Activated B cell treated with CpG ODN at 0.5 μM for 24 hours (primary cell): ENCODE data around the gene RELT. TPM values are rescaled to one million over a fixed set of nuclear protein-coding genes. Genes with fewer than 3 reads are reported as not detected.

Experiments used
- ATAC-seq: fragments of 200-7000 bp; cut with Tn5 transposase; one replicate; pipeline ENCODE4 v1.10.0; 2021; ENCODE audit warnings: low read depth, mild to moderate bottlenecking, moderate library complexity
- CTCF ChIA-PET: fragments of 350-600 bp; sonication (Branson Sonifier 250); formaldehyde crosslinking; loops from one replicate; lab custom pipeline; 2021; ENCODE audit warnings: antibody characterized with exemption; lab: Charles Lee
- POLR2A ChIA-PET: fragments of 350-600 bp; sonication (Branson Sonifier 250); formaldehyde crosslinking; loops from one replicate; lab custom pipeline; 2021; ENCODE audit warnings: antibody characterized with exemption; lab: Charles Lee
- DNase-seq: peaks from one replicate; pipeline ENCODE4 v3.0.0; 2022
- H3K27ac Mint-ChIP-seq: one replicate; pipeline ENCODE4 v1.8.0; 2020; ENCODE audit warnings: mixed read lengths
- H3K27me3 Mint-ChIP-seq: one replicate; pipeline ENCODE4 v1.8.0; 2021; ENCODE audit warnings: mixed read lengths
- H3K36me3 Mint-ChIP-seq: one replicate; pipeline ENCODE4 v1.8.0; 2021; ENCODE audit warnings: low read depth, mixed read lengths
- H3K4me1 Mint-ChIP-seq: one replicate; pipeline ENCODE4 v1.8.0; 2021; ENCODE audit warnings: mixed read lengths
- H3K4me3 Mint-ChIP-seq: one replicate; pipeline ENCODE4 v1.8.0; 2020; ENCODE audit warnings: mild to moderate bottlenecking, mixed read lengths
- H3K9me3 Mint-ChIP-seq: one replicate; pipeline ENCODE4 v1.8.0; 2020; ENCODE audit warnings: mixed read lengths
- CTCF ChIP-seq: fragments of 200-600 bp; IDR thresholded peaks from one replicate; pipeline ENCODE4 v1.8.0; 2022; ENCODE audit warnings: antibody characterized with exemption, mild to moderate bottlenecking
- intact Hi-C: fragments of 100-400 bp; cut with micrococcal nuclease; formaldehyde crosslinking; loops from one replicate; pipeline ENCODE4 v1.15.1; 2024
- total RNA-seq: library from RNA; stranded (reverse); gene quantifications from 2 replicates; pipeline ENCODE4 v1.2.3, GENCODE V29; 2022

The RELT gene
- total RNA-seq, 1 donor from 2014 or later: 90.1 TPM

- POLR2A ChIA-PET: no interaction called here
- no peaks in the 10 kb centered on the region for H3K27me3 Mint-ChIP-seq
- ATAC-seq (no peak), DNase-seq (no peak)
- no peak overlapping the region for H3K4me3 Mint-ChIP-seq
- H3K36me3 Mint-ChIP-seq: peaks cover 21% of the 10 kb centered on the region
- intact Hi-C loops: no loop called here
- H3K4me1 Mint-ChIP-seq: peaks cover 2% of the 10 kb centered on the region
- CTCF ChIA-PET: interaction anchor here (1.8 kb wide), 1 partner anchor 10 kb away, joined by 4 read pairs; no protein-coding TSS in a partner anchor
- no peak overlapping the region for H3K27ac Mint-ChIP-seq
- no peaks in the 10 kb centered on the region for H3K9me3 Mint-ChIP-seq
- TF ChIP-seq CTCF: no peak
Measured at GRCh38 chr11:73423506-73423905, 47.3 kb downstream of the RELT start.

- peaks cover 2% of the 10 kb centered on the region for H3K4me1 Mint-ChIP-seq
- ChIA-PET POLR2A (no interaction called here), CTCF (no interaction called here)
- ATAC-seq: no peak
- H3K27me3 Mint-ChIP-seq: no peaks in the 10 kb centered on the region
- H3K9me3 Mint-ChIP-seq: no peaks in the 10 kb centered on the region
- intact Hi-C loops: no loop called here
- DNase-seq: no peak
- peaks cover 14% of the 10 kb centered on the region for H3K36me3 Mint-ChIP-seq
- H3K27ac Mint-ChIP-seq: no peak overlapping the region
- no peak for TF ChIP-seq CTCF
- H3K4me3 Mint-ChIP-seq: no peak overlapping the region
Measured at GRCh38 chr11:73425108-73425507, 48.9 kb downstream of the RELT start.

GRCh38 chr11:73426219-73426850, 50.1 kb downstream of the RELT start:
- Mint-ChIP-seq H3K27me3 (no peaks in the 10 kb centered on the region), H3K9me3 (no peaks in the 10 kb centered on the region), H3K36me3 (peaks cover 9% of the 10 kb centered on the region), H3K4me1 (peaks cover 2% of the 10 kb centered on the region), H3K4me3 (no peak overlapping the region), H3K27ac (no peak overlapping the region)
- no peak for TF ChIP-seq CTCF
- ChIA-PET CTCF (no interaction called here), POLR2A (no interaction called here)
- DNase-seq: no peak
- intact Hi-C loops: no loop called here
- no peak for ATAC-seq

- Mint-ChIP-seq H3K27ac (no peak overlapping the region), H3K36me3 (peaks cover 7% of the 10 kb centered on the region), H3K9me3 (no peaks in the 10 kb centered on the region), H3K27me3 (no peaks in the 10 kb centered on the region), H3K4me3 (no peak overlapping the region), H3K4me1 (peaks cover 2% of the 10 kb centered on the region)
- no peak for ATAC-seq
- no peak for DNase-seq
- POLR2A ChIA-PET: no interaction called here
- TF ChIP-seq CTCF: no peak
- CTCF ChIA-PET: no interaction called here
- intact Hi-C loops: no loop called here
Measured at GRCh38 chr11:73428227-73428626, 52.0 kb downstream of the RELT start.

GRCh38 chr11:73428699-73429098, 52.5 kb downstream of the RELT start:
- intact Hi-C loops: no loop called here
- Mint-ChIP-seq H3K27me3 (no peaks in the 10 kb centered on the region), H3K4me1 (peaks cover 2% of the 10 kb centered on the region), H3K27ac (no peak overlapping the region), H3K9me3 (no peaks in the 10 kb centered on the region), H3K36me3 (peaks cover 7% of the 10 kb centered on the region), H3K4me3 (no peak overlapping the region)
- no peak for ATAC-seq
- DNase-seq: no peak
- POLR2A ChIA-PET: no interaction called here
- no peak for TF ChIP-seq CTCF
- CTCF ChIA-PET: no interaction called here
